ENCODE data around the gene APOBEC3B.
"Not testable (repeated sequence)": the region's sequence is repeated elsewhere in the genome, so short reads cannot be mapped to it uniquely, and the experiment has no call there.

The APOBEC3B gene

DNA sequence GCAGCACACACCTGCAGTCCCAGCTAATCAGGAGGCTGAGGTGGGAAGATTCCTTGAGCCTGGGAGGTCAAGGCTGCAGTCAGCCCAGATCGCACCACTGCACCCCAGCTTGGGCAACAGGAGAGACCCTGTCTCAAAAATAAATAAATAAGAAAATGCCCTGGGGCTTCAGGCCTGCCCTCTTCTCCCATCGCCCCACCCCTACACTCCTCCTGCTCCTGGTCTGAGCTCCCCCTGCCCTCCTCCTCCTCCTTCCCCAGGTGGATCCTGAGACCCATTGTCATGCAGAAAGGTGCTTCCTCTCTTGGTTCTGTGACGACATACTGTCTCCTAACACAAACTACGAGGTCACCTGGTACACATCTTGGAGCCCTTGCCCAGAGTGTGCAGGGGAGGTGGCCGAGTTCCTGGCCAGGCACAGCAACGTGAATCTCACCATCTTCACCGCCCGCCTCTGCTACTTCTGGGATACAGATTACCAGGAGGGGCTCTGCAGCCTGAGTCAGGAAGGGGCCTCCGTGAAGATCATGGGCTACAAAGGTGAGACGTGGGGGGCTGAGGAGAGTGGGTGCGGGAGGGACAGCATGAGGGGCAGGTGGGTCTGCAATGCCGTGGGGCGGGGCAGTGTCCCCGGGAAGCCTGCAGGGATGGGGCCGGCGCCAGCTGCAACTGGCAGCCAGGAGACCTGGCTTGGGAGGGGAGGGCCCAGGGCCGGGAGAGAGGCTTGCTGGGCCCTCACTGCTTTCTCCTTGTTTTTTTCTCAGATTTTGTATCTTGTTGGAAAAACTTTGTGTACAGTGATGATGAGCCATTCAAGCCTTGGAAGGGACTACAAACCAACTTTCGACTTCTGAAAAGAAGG lies 49.5 kb downstream of the APOBEC3B start:
- not testable (repeated sequence) for DNase-seq (ENCODE audit: low read depth)

DNA sequence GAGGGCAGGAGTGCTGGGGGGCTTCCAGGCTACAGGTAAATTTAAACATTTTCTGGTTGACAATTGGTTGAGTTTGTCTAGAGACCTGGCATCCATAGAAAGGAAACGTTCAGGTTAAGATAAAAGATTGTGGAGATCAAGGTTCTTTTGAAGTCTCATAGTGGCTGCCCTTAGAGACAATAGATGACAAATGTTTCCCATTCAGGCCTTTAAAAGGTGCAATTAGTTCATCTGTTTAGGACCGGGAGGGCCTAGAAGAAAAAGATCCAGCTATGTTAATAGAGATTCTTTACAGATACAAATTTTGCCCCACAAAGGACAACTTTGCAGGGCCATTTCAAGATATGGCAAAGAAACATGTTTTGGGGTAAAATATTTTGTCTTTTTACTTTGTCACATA lies 54.9 kb downstream of the APOBEC3B start:
- not testable (repeated sequence) for DNase-seq (ENCODE audit: low read depth)

DNA sequence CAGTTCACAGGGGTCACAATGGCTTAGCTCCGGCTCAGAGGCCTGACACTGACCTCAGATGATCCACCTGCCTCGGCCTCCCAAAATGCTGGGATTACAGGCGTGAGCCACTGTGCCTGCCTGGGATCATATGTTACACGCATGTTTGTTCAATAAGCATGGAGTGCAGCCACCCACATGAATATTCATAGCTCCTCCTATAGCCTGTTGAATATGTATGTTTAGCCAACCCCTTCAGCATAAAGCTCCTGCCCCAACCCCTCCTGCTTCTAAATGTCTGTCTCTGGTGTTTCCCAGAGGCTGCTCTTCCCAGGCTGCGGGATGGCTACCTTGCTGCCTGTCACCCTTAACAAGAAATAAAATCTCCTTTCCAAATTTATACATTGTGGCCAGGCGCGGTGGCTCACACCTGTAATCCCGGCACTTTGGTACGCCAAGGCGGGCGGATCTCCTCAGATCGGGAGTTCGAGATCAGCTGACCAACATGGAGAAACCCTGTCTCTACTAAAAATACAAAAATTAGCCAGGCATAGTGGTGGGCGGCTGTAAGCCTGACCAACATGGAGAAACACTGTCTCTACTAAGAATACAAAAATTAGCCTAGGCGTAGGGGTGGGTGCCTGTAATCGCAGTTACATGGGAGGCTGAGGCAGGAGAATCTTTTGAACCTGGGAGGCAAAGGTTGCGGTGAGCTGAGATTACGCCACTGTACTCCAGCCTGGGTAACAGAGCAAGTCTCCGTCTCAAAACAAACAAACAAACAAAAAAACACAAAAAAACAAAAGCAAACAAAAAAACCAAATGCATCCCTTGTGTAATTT lies 57.4 kb downstream of the APOBEC3B start:
- no peak for DNase-seq (ENCODE audit: low read depth)

- DNase-seq (ENCODE audit: low read depth) = not testable (repeated sequence)
Measured at GRCh38 chr22:39040155-39040537, 58.0 kb downstream of the APOBEC3B start.

DNA sequence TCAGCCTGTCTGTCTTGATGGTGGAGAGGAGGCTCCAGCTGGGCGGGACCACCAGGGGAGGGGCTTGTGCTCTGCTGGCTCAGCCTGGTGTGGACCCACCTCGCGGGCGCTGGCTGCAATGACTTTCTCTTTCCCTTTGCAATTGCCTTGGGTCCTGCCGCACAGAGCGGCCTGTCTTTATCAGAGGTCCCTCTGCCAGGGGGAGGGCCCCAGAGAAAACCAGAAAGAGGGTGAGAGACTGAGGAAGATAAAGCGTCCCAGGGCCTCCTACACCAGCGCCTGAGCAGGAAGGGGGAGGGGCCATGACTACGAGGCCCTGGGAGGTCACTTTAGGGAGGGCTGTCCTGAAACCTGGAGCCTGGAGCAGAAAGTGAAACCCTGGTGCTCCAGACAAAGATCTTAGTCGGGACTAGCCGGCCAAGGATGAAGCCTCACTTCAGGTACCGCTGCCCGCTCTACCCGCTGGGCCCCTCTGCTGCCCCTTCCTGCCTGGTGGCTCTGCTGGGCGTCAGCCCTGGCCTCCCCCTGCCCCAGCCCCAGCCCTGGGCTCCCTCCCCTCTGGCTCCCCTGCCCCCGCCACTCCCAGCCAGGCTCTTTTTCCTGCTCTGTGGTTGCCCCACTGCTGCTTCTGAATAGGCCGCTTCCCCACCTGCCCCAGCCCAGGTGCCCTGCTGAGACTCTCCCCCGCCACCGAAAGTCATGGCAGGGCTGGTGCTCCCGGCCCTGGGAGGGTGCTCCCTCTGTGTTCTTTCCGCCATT lies 58.6 kb downstream of the APOBEC3B start, which contains the start of gene APOBEC3F:
TSS of gene APOBEC3F (plus strand) at position 327 of the 759 bp plus-strand sequence. CDS start at position 424, 97 bp downstream.
- DNase-seq (ENCODE audit: low read depth) = not testable (repeated sequence)

- DNase-seq (ENCODE audit: low read depth) = no peak
Measured at GRCh38 chr22:39041908-39042307, 59.8 kb downstream of the APOBEC3B start.
